Gastroesophageal sphincter (tissue), 3 donors: ENCODE data around the gene NLRP12.

Source experiments
- CTCF ChIP-seq, 4 experiments: fragments of 200-600 bp in 2 of 4; fragments of 450-650 bp in 2 of 4; sonication (generic) in 1 of 4; IDR thresholded peaks; one replicate each; pipeline ENCODE4 v1.5.1; 2017 to 2019; ENCODE audit warnings: antibody characterized with exemption in 4 of 4, mild to moderate bottlenecking in 2 of 4, moderate library complexity in 2 of 4
- EP300 ChIP-seq: sonication (generic); formaldehyde crosslinking; IDR thresholded peaks from one replicate; pipeline ENCODE4 v1.6.1; 2017; ENCODE audit warnings: antibody characterized with exemption, mild to moderate bottlenecking
- POLR2A ChIP-seq, 2 donors: fragments of 450-650 bp; IDR thresholded peaks; one replicate each; pipeline ENCODE4 v1.6.1; 2017; ENCODE audit warnings: antibody characterized with exemption in 2 of 2, mild to moderate bottlenecking in 2 of 2, moderate library complexity in 1 of 2
- POLR2AphosphoS5 ChIP-seq: sonication (generic); formaldehyde crosslinking; IDR thresholded peaks from one replicate; pipeline ENCODE4 v1.6.1; 2017; ENCODE audit warnings: antibody characterized with exemption

- no peak for TF ChIP-seq CTCF (IDR thresholded peaks at IDR 0.05)
- TF ChIP-seq EP300: no peak
- TF ChIP-seq POLR2A (IDR thresholded peaks at IDR 0.05): no peak
- no peak for TF ChIP-seq POLR2AphosphoS5
These were observed 43.6 kb downstream of the NLRP12 start for GRCh38 chr19:53780506-53780905.
